ENCODE results near the gene CEACAM5.

Gene CEACAM5

GRCh38 chr19:41745756-41746155 is 37.3 kb downstream of the CEACAM5 start:
- TF ChIP-seq SP2 (tag by site-specific recombination; IDR thresholded peaks at IDR 0.05) (no peak), ZNF2 (tag by site-specific recombination; IDR thresholded peaks at IDR 0.05) (no peak), ZNF202 (tag by site-specific recombination; IDR thresholded peaks at IDR 0.05; ENCODE audit: borderline replicate concordance) (no peak), ZNF10 (tag by site-specific recombination; IDR thresholded peaks at IDR 0.05) (no peak), SCRT2 (tag by site-specific recombination; IDR thresholded peaks at IDR 0.05) (no peak), ZNF501 (tag by site-specific recombination; IDR thresholded peaks at IDR 0.05) (no peak), SP3 (tag by site-specific recombination; IDR thresholded peaks at IDR 0.05) (no peak), ZNF555 (tag by site-specific recombination; conservative IDR thresholded peaks at IDR 0.05) (no peak), REPIN1 (tag by site-specific recombination; IDR thresholded peaks at IDR 0.05; ENCODE audit: low read depth) (no peak), ZNF747 (tag by site-specific recombination; IDR thresholded peaks at IDR 0.05) (no peak), ZNF184 (tag by site-specific recombination; IDR thresholded peaks at IDR 0.05) (no peak), KLF16 (tag by site-specific recombination; IDR thresholded peaks at IDR 0.05) (no peak), ZNF549 (tag by site-specific recombination; IDR thresholded peaks at IDR 0.05) (no peak), ZBTB6 (tag by site-specific recombination; IDR thresholded peaks at IDR 0.05) (no peak), ZNF514 (tag by site-specific recombination; IDR thresholded peaks at IDR 0.05) (no peak)
- TF ChIP-seq, protein P1, sequence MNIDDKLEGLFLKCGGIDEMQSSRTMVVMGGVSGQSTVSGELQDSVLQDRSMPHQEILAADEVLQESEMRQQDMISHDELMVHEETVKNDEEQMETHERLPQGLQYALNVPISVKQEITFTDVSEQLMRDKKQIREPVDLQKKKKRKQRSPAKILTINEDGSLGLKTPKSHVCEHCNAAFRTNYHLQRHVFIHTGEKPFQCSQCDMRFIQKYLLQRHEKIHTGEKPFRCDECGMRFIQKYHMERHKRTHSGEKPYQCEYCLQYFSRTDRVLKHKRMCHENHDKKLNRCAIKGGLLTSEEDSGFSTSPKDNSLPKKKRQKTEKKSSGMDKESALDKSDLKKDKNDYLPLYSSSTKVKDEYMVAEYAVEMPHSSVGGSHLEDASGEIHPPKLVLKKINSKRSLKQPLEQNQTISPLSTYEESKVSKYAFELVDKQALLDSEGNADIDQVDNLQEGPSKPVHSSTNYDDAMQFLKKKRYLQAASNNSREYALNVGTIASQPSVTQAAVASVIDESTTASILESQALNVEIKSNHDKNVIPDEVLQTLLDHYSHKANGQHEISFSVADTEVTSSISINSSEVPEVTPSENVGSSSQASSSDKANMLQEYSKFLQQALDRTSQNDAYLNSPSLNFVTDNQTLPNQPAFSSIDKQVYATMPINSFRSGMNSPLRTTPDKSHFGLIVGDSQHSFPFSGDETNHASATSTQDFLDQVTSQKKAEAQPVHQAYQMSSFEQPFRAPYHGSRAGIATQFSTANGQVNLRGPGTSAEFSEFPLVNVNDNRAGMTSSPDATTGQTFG (tag by site-specific recombination; IDR thresholded peaks at IDR 0.05; ENCODE audit: borderline replicate concordance), result no peak
- Histone ChIP-seq H3K27ac (ENCODE audit: extremely low read depth, low read depth, low read length) (no peak overlapping the region), H3K4me1 (ENCODE audit: control insufficient read depth, insufficient read depth, low read length) (peaks cover 5% of the 10 kb centered on the region; the same call in 1 of the 2 replicates), H3K4me3 (ENCODE audit: low read depth, low read length) (no peak overlapping the region), H3K36me3 (ENCODE audit: control insufficient read depth in 2 of 2, insufficient read depth in 1 of 2, low read length in 2 of 2) (no peaks in the 10 kb centered on the region), H3K9me3 (ENCODE audit: control insufficient read depth, insufficient read depth, low read depth, low read length) (no peaks in the 10 kb centered on the region)
- POLR2A ChIA-PET, result no interaction called here
- CTCF ChIA-PET, result interaction anchor here (0.6 to 7.1 kb wide), 24 partner anchors 8 to 175 kb away, joined by 3 to 121 read pairs (median 7); partner anchors contain the start of genes CEACAM5 and CEACAM6

DNA sequence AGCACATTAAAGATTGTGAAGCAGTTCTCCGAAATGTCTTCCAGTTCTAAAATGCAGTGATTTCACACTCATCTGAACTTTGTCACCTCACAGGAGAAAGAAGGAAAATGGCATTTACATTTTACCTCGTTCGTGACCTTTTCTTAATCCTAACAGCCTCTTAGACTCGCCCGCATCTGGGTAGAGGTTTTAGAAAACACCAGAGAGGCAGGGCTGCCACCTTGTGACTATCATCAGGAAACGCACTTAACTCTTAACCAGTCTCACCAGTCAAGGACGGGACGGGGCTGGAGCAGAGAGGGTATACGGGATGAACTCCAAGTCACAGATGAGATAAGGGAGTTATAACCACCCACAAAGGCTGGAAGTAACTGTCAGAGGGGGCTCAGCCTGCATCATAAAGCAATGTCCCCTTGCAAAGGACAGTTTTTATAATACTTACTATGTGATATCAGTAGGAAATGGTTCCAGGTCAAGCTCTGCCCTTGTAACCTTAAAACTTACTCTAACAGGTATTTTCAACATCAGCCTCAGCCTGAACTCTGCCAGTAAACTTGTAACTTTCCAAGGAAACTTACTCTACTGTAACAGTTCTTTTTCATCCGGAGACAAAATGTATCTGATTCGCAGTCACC is 38.3 kb downstream of the CEACAM5 start:
- TF ChIP-seq ZNF660 (tag by site-specific recombination; IDR thresholded peaks at IDR 0.05) (peak; percentile 67; the same call in 1 of the 2 replicates), KLF8 (tag by site-specific recombination; IDR thresholded peaks at IDR 0.05) (no peak), CTCF (tag by site-specific recombination; IDR thresholded peaks at IDR 0.05) (peak; percentile 47), PRDM10 (tag by site-specific recombination; IDR thresholded peaks at IDR 0.05) (peak; percentile 55; the same call in 1 of the 2 replicates), ZNF654 (tag by site-specific recombination; IDR thresholded peaks at IDR 0.05; ENCODE audit: low read depth) (peak; percentile 91)
- CTCF ChIA-PET, result interaction anchor here (0.6 to 7.1 kb wide), 29 partner anchors 9 to 1603 kb away, joined by 3 to 121 read pairs (median 6); partner anchors contain the start of genes CEACAM5 and CEACAM6
- POLR2A ChIA-PET, result no interaction called here
- no peaks in the 10 kb centered on the region for H3K9me3 ChIP-seq (ENCODE audit: control insufficient read depth, insufficient read depth, low read depth, low read length)
- H3K4me1 ChIP-seq (ENCODE audit: control insufficient read depth, insufficient read depth, low read length), result peaks cover 8% of the 10 kb centered on the region; the same call in 1 of the 2 replicates
- H3K36me3 ChIP-seq (ENCODE audit: control insufficient read depth in 2 of 2, insufficient read depth in 1 of 2, low read length in 2 of 2), result no peaks in the 10 kb centered on the region
- no peak overlapping the region for H3K27ac ChIP-seq (ENCODE audit: extremely low read depth, low read depth, low read length)
- H3K4me3 ChIP-seq (ENCODE audit: low read depth, low read length), result no peak overlapping the region

Data from HEK293 (cell line).